ENCODE measurements around the gene LASP1NB.

Gene LASP1NB

GRCh38 chr17:38939987-38940386 is 14.6 kb downstream of the LASP1NB start:
- Histone ChIP-seq H2AFZ (ENCODE audit: insufficient read depth, low read length, poor library complexity) (no peak overlapping the region), H3K9ac (ENCODE audit: low read length) (no peak overlapping the region), H3K4me3 (ENCODE audit: low read depth, low read length) (no peak overlapping the region), H3K27ac (ENCODE audit: low read depth, low read length) (no peak overlapping the region), H3K4me1 (ENCODE audit: control insufficient read depth in 1 of 2, insufficient read depth in 2 of 2, low read length in 2 of 2) (no peaks in the 10 kb centered on the region), H3K79me1 (ENCODE audit: low read length) (no peaks in the 10 kb centered on the region), H4K8ac (ENCODE audit: low read depth, low read length) (no peak overlapping the region), H4K12ac (ENCODE audit: low read depth, low read length) (no peak overlapping the region), H4K91ac (ENCODE audit: low read depth, low read length) (no peak overlapping the region), H3K27me3 (ENCODE audit: insufficient read depth, low read length) (no peaks in the 10 kb centered on the region), H2AK5ac (ENCODE audit: low read length) (no peak overlapping the region), H2BK12ac (ENCODE audit: low read length) (no peak overlapping the region), H3K14ac (ENCODE audit: low read length) (no peak overlapping the region), H3K4ac (ENCODE audit: low read depth, low read length) (no peak overlapping the region), H3K36me3 (ENCODE audit: control insufficient read depth in 1 of 2, insufficient read depth in 2 of 2, low read length in 2 of 2) (no peaks in the 10 kb centered on the region), H3K23ac (ENCODE audit: low read length) (no peak overlapping the region), H3K9me3 (ENCODE audit: insufficient read depth, low read depth, low read length) (no peaks in the 10 kb centered on the region), H3K18ac (ENCODE audit: low read length) (no peak overlapping the region), H2BK120ac (ENCODE audit: insufficient read depth, low read length, poor library complexity) (no peak overlapping the region), H2BK5ac (ENCODE audit: low read depth, low read length, poor library complexity) (no peak overlapping the region), H3K79me2 (ENCODE audit: control insufficient read depth, insufficient read depth, low read length, poor library complexity) (no peaks in the 10 kb centered on the region), H3K4me2 (ENCODE audit: low read length) (no peak overlapping the region)
- no peak for DNase-seq

GRCh38 chr17:38940404-38940803 is 15.0 kb downstream of the LASP1NB start:
- H3K36me3 ChIP-seq (ENCODE audit: control insufficient read depth in 1 of 2, insufficient read depth in 2 of 2, low read length in 2 of 2): no peaks in the 10 kb centered on the region
- H3K9me3 ChIP-seq (ENCODE audit: insufficient read depth, low read depth, low read length): no peaks in the 10 kb centered on the region
- H3K4me2 ChIP-seq (ENCODE audit: low read length): no peak overlapping the region
- no peak overlapping the region for H2BK5ac ChIP-seq (ENCODE audit: low read depth, low read length, poor library complexity)
- no peak overlapping the region for H2BK12ac ChIP-seq (ENCODE audit: low read length)
- no peak overlapping the region for H4K8ac ChIP-seq (ENCODE audit: low read depth, low read length)
- no peaks in the 10 kb centered on the region for H3K27me3 ChIP-seq (ENCODE audit: insufficient read depth, low read length)
- H3K4ac ChIP-seq (ENCODE audit: low read depth, low read length): no peak overlapping the region
- no peak overlapping the region for H2AFZ ChIP-seq (ENCODE audit: insufficient read depth, low read length, poor library complexity)
- H4K91ac ChIP-seq (ENCODE audit: low read depth, low read length): no peak overlapping the region
- no peaks in the 10 kb centered on the region for H3K79me1 ChIP-seq (ENCODE audit: low read length)
- no peak overlapping the region for H4K12ac ChIP-seq (ENCODE audit: low read depth, low read length)
- H3K18ac ChIP-seq (ENCODE audit: low read length): no peak overlapping the region
- H3K4me1 ChIP-seq (ENCODE audit: control insufficient read depth in 1 of 2, insufficient read depth in 2 of 2, low read length in 2 of 2): no peaks in the 10 kb centered on the region
- WGBS (ENCODE audit: extremely low coverage, insufficient coverage, insufficient read length): no CpG with 5 or more reads among the region's 1 CpG
- no peak overlapping the region for H2AK5ac ChIP-seq (ENCODE audit: low read length)
- no peak overlapping the region for H3K9ac ChIP-seq (ENCODE audit: low read length)
- no peak overlapping the region for H3K4me3 ChIP-seq (ENCODE audit: low read depth, low read length)
- H3K79me2 ChIP-seq (ENCODE audit: control insufficient read depth, insufficient read depth, low read length, poor library complexity): no peaks in the 10 kb centered on the region
- no peak overlapping the region for H3K27ac ChIP-seq (ENCODE audit: low read depth, low read length)
- H2BK120ac ChIP-seq (ENCODE audit: insufficient read depth, low read length, poor library complexity): no peak overlapping the region
- no peak overlapping the region for H3K23ac ChIP-seq (ENCODE audit: low read length)
- H3K14ac ChIP-seq (ENCODE audit: low read length): no peak overlapping the region
- no peak for DNase-seq

DNA sequence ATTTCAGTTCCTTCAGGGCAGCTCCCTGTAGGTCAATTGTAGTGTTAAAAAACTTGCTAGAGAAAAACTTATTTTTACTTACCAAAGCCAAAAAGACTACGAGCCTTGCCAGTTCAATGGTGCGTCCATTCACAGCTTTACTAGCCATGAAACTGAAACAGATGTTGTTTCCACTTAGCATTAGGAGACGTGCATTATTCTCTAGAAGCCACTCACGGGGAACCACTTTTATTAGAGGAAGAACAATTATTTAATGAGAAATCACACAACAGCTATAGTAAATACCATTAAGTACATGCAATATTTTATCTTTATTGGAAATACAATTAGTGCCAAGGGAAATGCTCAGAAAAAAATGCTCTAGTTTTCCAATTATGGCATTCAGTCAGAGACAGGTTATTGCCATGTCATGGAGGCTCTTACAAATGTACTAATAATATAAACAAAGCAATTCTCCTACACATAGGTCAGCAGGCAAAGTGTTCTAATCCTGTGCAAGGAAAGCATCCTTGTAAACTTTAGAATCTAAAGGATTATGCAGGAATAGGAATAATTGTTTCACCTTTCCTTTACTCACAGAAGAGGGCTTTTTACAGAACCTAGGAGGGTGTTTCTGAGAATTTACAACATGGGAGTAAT is 17.4 kb downstream of the LASP1NB start:
- Histone ChIP-seq H3K9ac (ENCODE audit: low read length) (no peak overlapping the region), H3K27ac (ENCODE audit: low read depth, low read length) (no peak overlapping the region), H3K4me3 (ENCODE audit: low read depth, low read length) (no peak overlapping the region), H3K14ac (ENCODE audit: low read length) (no peak overlapping the region), H3K18ac (ENCODE audit: low read length) (no peak overlapping the region), H3K79me2 (ENCODE audit: control insufficient read depth, insufficient read depth, low read length, poor library complexity) (no peaks in the 10 kb centered on the region), H4K91ac (ENCODE audit: low read depth, low read length) (no peak overlapping the region), H3K27me3 (ENCODE audit: insufficient read depth, low read length) (no peaks in the 10 kb centered on the region), H3K36me3 (ENCODE audit: control insufficient read depth in 1 of 2, insufficient read depth in 2 of 2, low read length in 2 of 2) (no peaks in the 10 kb centered on the region), H3K4me1 (ENCODE audit: control insufficient read depth in 1 of 2, insufficient read depth in 2 of 2, low read length in 2 of 2) (no peaks in the 10 kb centered on the region), H3K9me3 (ENCODE audit: insufficient read depth, low read depth, low read length) (no peaks in the 10 kb centered on the region), H2BK120ac (ENCODE audit: insufficient read depth, low read length, poor library complexity) (no peak overlapping the region), H4K8ac (ENCODE audit: low read depth, low read length) (no peak overlapping the region), H3K4ac (ENCODE audit: low read depth, low read length) (no peak overlapping the region), H3K79me1 (ENCODE audit: low read length) (no peaks in the 10 kb centered on the region), H2AFZ (ENCODE audit: insufficient read depth, low read length, poor library complexity) (no peak overlapping the region), H3K4me2 (ENCODE audit: low read length) (no peak overlapping the region), H2AK5ac (ENCODE audit: low read length) (no peak overlapping the region), H4K12ac (ENCODE audit: low read depth, low read length) (no peak overlapping the region), H2BK5ac (ENCODE audit: low read depth, low read length, poor library complexity) (no peak overlapping the region), H2BK12ac (ENCODE audit: low read length) (no peak overlapping the region), H3K23ac (ENCODE audit: low read length) (no peak overlapping the region)
- no peak for DNase-seq
- WGBS (ENCODE audit: extremely low coverage, insufficient coverage, insufficient read length): no CpG with 5 or more reads among the region's 4 CpGs

DNA sequence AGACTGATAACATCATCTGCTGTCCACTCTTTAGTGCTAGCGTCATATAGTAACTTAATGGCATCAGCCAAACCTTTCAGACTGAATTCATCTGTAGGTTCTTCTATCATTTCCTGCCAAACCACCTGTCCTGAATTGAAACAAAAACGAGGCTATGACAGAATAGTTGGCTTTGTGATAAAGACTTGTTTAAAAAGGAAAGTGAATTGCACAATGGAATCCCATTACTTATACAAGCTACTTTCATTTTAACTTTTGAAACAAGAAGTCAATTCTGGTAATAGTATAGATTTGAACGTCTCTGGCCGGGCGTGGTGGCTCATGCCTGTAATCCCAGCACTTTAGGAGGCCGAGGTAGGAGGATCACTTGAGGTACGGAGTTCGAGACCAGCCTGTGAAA is 18.2 kb downstream of the LASP1NB start:
- Histone ChIP-seq H3K14ac (ENCODE audit: low read length) (no peak overlapping the region), H4K12ac (ENCODE audit: low read depth, low read length) (no peak overlapping the region), H3K4me1 (ENCODE audit: control insufficient read depth in 1 of 2, insufficient read depth in 2 of 2, low read length in 2 of 2) (no peaks in the 10 kb centered on the region), H3K79me1 (ENCODE audit: low read length) (no peaks in the 10 kb centered on the region), H3K9ac (ENCODE audit: low read length) (no peak overlapping the region), H3K27ac (ENCODE audit: low read depth, low read length) (no peak overlapping the region), H3K79me2 (ENCODE audit: control insufficient read depth, insufficient read depth, low read length, poor library complexity) (no peaks in the 10 kb centered on the region), H2BK120ac (ENCODE audit: insufficient read depth, low read length, poor library complexity) (no peak overlapping the region), H3K23ac (ENCODE audit: low read length) (no peak overlapping the region), H3K4me2 (ENCODE audit: low read length) (no peak overlapping the region), H2AFZ (ENCODE audit: insufficient read depth, low read length, poor library complexity) (no peak overlapping the region), H3K4ac (ENCODE audit: low read depth, low read length) (no peak overlapping the region), H2BK5ac (ENCODE audit: low read depth, low read length, poor library complexity) (no peak overlapping the region), H3K27me3 (ENCODE audit: insufficient read depth, low read length) (no peaks in the 10 kb centered on the region), H2AK5ac (ENCODE audit: low read length) (no peak overlapping the region), H3K9me3 (ENCODE audit: insufficient read depth, low read depth, low read length) (no peaks in the 10 kb centered on the region), H4K8ac (ENCODE audit: low read depth, low read length) (no peak overlapping the region), H4K91ac (ENCODE audit: low read depth, low read length) (no peak overlapping the region), H3K4me3 (ENCODE audit: low read depth, low read length) (no peak overlapping the region), H3K36me3 (ENCODE audit: control insufficient read depth in 1 of 2, insufficient read depth in 2 of 2, low read length in 2 of 2) (no peaks in the 10 kb centered on the region), H2BK12ac (ENCODE audit: low read length) (no peak overlapping the region), H3K18ac (ENCODE audit: low read length) (no peak overlapping the region)
- WGBS (ENCODE audit: extremely low coverage, insufficient coverage, insufficient read length): no CpG with 5 or more reads among the region's 8 CpGs
- no peak for DNase-seq
